AG09309 (cell line): Measurements from ENCODE around the gene TBPL2.
"Not testable (repeated sequence)": the region's sequence is repeated elsewhere in the genome, so short reads cannot be mapped to it uniquely, and the experiment has no call there.

Source experiments
- DNase-seq: peaks from one replicate; pipeline ENCODE4 v3.0.0-alpha.2; 2010; ENCODE audit warnings: low read depth
- H3K4me3 ChIP-seq: 2 replicates; pipeline ENCODE4 v1.5.1; 2011; ENCODE audit warnings: mild to moderate bottlenecking, low read depth, low read length, moderate library complexity; ENCODE audit not compliant: control insufficient read depth
- TF ChIP-seq, protein P1 (sequence below): IDR thresholded peaks from 2 replicates; pipeline ENCODE4 v1.5.1; 2011; ENCODE audit warnings: mild to moderate bottlenecking, low read depth, low read length, inconsistent platforms; ENCODE audit not compliant: insufficient read depth, control insufficient read depth; ENCODE audit errors: missing control alignments

Gene TBPL2

DNA sequence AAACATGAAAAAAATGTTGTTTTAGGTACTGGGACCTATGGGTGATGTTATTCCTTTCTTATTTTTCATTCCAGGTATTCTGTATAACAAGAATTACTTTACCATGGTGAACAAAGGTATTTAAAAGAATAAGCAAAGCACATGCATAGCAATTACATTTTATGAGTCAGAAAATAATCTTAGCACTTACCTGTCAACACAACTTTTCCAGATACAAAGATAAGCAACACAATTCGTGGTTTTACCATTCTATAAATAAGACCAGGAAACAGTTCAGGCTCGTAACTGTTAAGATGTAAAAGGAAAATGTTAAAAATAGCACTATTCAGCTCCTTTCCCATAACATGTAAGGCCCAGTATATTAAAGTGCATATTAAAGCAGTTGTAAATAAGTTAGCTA is 16.4 kb downstream of the TBPL2 start:
- H3K4me3 ChIP-seq, result no peak overlapping the region
- no peak for DNase-seq
- TF ChIP-seq, protein P1, sequence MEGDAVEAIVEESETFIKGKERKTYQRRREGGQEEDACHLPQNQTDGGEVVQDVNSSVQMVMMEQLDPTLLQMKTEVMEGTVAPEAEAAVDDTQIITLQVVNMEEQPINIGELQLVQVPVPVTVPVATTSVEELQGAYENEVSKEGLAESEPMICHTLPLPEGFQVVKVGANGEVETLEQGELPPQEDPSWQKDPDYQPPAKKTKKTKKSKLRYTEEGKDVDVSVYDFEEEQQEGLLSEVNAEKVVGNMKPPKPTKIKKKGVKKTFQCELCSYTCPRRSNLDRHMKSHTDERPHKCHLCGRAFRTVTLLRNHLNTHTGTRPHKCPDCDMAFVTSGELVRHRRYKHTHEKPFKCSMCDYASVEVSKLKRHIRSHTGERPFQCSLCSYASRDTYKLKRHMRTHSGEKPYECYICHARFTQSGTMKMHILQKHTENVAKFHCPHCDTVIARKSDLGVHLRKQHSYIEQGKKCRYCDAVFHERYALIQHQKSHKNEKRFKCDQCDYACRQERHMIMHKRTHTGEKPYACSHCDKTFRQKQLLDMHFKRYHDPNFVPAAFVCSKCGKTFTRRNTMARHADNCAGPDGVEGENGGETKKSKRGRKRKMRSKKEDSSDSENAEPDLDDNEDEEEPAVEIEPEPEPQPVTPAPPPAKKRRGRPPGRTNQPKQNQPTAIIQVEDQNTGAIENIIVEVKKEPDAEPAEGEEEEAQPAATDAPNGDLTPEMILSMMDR, result no peak

DNA sequence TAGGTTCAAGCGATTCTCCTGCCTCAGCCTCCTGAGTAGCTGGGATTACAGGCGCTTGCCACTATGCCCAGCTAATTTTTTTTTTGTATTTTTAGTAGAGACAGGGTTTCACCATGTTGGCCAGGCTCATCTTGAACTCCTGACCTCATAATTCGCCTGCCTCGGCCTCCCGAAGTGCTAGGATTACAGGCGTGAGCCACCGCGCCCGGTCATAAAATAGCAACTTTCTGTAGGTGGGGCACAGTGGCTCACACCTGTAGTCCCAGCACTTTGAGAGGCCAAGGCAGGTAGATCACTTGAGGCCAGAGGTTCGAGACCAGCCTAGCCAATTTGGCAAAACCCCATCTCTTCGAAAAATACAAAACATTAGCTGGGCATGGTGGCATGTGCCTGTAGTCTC is 18.1 kb downstream of the TBPL2 start:
- DNase-seq, H3K4me3 ChIP-seq: not testable (repeated sequence)

DNA sequence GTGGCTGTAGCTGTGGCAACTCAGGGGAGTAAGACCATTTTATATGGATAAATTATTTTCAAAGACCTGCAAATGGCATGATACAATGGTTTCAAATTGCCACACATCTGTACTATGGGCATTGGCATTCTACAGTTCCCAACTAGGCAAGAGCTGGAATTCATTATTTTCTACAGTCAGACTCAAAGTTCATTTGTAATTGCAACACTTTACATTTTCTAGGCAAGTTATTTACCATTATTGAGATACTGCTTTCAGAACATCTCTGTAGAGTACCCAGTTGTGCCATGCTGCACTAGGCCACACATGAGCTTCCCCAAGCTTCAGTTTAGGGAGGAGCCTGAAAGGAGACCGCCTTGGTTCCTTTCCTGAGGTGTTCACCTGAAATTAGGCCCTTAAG is 20.8 kb downstream of the TBPL2 start:
- TF ChIP-seq, protein P1, result no peak
- no peak overlapping the region for H3K4me3 ChIP-seq
- no peak for DNase-seq

DNA sequence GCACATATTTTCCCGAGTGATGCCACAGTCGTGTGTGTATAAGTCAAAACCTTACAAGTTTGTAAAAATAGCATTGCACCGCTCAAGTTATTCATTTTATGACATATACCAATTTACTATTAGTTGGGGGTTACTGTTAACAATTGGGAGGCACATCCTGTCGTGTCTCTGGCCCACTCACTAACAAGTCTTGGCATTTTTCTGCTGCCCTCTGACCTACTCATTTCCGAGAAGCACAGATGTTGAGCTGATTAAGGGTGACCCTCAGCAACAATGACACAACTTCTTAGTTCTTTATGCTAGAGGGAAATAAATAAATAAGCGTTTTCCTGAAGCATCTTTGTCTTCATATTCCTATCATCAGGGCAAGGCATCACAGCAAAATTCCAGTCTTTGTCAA is 22.0 kb downstream of the TBPL2 start:
- TF ChIP-seq, protein P1, result no peak
- no peak overlapping the region for H3K4me3 ChIP-seq
- DNase-seq, result no peak

DNA sequence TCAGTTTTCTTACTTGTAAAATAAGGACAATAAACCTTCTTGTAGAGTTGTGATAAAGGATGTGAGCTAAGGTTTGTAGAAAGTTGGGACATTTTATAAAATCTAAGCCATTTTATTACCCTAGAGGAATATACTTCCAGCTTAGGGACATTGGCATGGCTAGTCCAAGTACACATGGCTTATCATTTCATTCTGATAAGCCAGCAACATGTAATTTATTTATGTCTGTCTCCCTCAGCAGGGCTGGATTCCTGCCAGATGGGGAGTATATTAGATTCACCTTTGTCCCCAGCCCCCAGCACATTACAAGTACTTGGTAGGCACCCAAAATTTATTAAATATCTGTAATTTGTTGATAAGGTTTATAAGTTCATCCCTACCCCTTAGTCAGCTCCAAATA is 22.5 kb downstream of the TBPL2 start:
- TF ChIP-seq, protein P1, result no peak
- no peak overlapping the region for H3K4me3 ChIP-seq
- DNase-seq, result no peak

DNA sequence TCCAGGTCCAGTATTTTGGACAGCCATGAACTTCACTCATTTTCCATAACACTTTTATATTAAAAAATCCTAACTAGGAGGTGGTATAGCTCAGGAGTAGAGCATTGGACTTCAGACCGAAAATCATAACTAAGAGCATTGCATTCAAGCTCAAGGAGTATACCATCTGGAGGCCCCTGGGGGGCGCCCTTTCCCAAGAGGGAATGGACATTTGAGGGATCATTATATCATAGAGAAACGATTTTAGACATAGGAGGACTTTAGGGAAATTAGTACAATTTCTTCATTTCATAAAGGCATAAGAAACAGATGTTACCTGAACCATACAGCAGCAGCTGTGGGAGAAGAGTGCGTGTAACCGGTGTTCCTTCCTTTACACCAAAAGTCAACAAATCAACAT is 23.6 kb downstream of the TBPL2 start:
- TF ChIP-seq, protein P1, result peak; percentile 42
- H3K4me3 ChIP-seq, result no peak overlapping the region
- no peak for DNase-seq

DNA sequence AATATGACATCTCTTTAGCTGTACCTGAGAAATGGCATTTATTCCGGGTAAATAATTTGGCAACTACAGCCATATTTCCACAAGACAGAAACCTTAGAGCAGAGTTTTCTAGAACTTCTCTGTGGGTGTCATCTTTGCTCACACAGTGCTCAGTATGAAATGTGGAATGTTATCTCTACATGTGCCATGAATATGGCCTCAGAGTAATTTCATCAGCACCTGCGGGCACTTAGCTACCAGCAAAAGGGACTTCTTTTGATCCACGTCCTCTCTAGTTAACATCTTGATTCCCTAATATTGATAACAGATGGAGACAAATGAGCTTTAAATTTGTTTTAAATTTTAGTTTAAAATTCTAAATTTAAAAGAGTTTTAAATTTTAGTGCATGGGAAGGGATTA is 25.9 kb downstream of the TBPL2 start:
- TF ChIP-seq, protein P1, result no peak
- DNase-seq, result no peak
- H3K4me3 ChIP-seq, result no peak overlapping the region
